AG10803 (cell line): ENCODE data around the gene RNF208.
A peak's percentile ranks its signal among the peaks of the same experiment; 100 is the strongest.

Experiments used
- DNase-seq: peaks from one replicate; pipeline ENCODE4 v3.0.0; 2010; ENCODE audit warnings: low read depth
- H3K4me3 ChIP-seq: 2 replicates; pipeline ENCODE4 v1.5.1; 2011; ENCODE audit warnings: mild to moderate bottlenecking, low read length, control low read depth
- CTCF ChIP-seq: conservative IDR thresholded peaks from 2 replicates; pipeline ENCODE4 v1.5.1; 2011; ENCODE audit warnings: mild to moderate bottlenecking, low read length, control low read depth, inconsistent platforms

The RNF208 gene

DNA sequence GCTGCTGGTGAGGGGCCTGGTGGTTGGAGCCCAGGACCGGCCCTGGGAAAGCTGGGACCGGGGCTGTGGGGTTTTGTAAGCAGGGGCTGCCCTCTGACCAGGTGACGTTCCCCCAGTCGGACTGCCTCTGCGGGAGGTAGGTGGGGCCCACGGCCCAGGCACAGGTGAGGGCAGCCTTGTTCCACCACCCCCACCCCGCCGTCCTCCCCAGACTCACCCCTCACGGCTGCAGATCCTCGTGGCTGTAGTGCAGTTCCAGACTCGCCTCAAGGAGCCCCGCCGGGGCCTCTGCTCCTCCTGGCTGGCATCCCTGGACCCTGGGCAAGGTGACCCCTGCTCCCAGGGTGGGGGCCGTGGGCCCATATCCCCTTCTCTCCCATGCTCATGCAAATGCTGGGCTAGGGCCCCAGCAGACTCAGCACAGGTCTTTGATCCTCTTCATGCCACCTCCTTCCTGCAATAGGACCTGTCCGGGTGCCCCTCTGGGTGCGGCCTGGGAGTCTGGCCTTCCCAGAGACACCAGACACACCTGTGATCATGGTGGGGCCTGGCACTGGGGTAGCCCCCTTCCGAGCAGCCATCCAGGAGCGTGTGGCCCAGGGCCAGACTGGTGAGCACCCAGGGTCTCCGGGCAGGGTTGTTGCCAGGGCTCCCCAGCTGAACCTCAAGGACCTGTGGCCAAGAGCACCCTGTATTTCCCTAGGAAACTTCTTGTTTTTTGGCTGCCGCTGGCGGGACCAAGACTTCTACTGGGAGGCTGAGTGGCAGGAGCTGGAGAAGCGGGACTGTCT, 6.6 kb downstream of the RNF208 start:
- TF ChIP-seq CTCF, result no peak
- no peak for DNase-seq
- H3K4me3 ChIP-seq, result no peak overlapping the region

- no peak for DNase-seq
- H3K4me3 ChIP-seq, result no peak overlapping the region
- TF ChIP-seq CTCF, result no peak
Observed at GRCh38 chr9:137214620-137215019, 7.4 kb downstream of the RNF208 start.

GRCh38 chr9:137213160-137214060, 8.6 kb downstream of the RNF208 start:
- no peak for DNase-seq
- TF ChIP-seq CTCF, result no peak
- no peak overlapping the region for H3K4me3 ChIP-seq

- DNase-seq, result no peak
- TF ChIP-seq CTCF, result no peak
- H3K4me3 ChIP-seq, result no peak overlapping the region
Observed at GRCh38 chr9:137212520-137212919, 9.5 kb downstream of the RNF208 start.

DNA sequence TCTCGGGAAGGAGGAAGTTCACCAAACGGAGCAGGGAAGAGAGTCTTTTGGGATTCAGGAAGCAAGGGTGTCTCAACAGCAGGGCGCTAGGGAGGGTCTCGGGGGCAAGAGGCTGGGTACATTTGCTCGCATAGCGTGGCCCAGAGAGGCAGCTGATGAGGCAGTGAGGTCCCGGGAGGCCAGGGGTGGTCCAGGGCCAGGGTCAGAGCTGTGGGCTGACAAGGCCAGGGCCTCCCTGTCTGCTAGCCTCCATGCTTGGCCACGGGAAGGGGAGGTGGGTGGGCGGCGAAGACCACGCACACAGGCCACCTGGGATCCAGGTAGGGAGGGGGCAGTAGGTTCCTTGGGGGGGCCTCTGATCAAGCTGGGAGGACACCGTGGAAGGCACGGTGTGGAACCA, 10.5 kb downstream of the RNF208 start:
- H3K4me3 ChIP-seq, result no peak overlapping the region
- TF ChIP-seq CTCF, result no peak
- no peak for DNase-seq

DNA sequence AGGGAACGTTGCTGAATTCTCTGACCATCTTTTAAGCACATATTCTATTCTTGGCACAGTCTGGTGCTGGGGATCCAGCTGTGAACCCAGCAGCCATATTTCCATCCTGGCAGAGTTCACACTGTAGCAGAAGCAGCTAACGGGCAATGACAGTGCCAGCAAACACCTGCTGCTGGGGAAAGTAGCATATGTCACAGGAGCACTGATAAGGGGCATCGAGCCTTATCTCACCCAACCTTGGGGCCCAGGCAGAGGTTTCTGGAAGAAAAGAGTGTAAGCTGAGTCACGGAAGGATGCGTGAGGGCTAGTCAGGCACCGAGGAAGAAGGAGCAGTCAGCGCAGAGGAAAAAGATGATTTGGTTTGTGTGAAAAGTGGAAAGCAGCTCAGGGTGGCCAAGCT, 15.4 kb downstream of the RNF208 start:
- no peak for DNase-seq
- TF ChIP-seq CTCF, result no peak
- H3K4me3 ChIP-seq, result peak overlapping the region; percentile 94
